Neural progenitor cell (in vitro differentiated cells): Measurements from ENCODE around the gene ADGRE2. TPM values are rescaled to one million over a fixed set of nuclear protein-coding genes. Genes with fewer than 3 reads are reported as not detected.

Experiments used
- DNase-seq: peaks from one replicate; pipeline ENCODE4 v3.0.0-alpha.2; 2016; ENCODE audit warnings: low spot score
- H2AFZ ChIP-seq: fragments of 200-600 bp; sonication (generic); replicated peaks from 2 replicates; pipeline ENCODE4 v1.6.1; 2016; ENCODE audit warnings: antibody characterized with exemption
- H3F3A ChIP-seq: fragments of 200-600 bp; sonication (generic); 2 replicates; pipeline ENCODE4 v1.6.1; 2016; ENCODE audit warnings: antibody characterized with exemption, low read depth
- H3K27ac ChIP-seq: fragments of 200-600 bp; sonication (generic); 2 replicates; pipeline ENCODE4 v1.5.1; 2016; ENCODE audit warnings: mild to moderate bottlenecking
- H3K27me3 ChIP-seq: fragments of 200-600 bp; sonication (generic); 2 replicates; pipeline ENCODE4 v1.6.1; 2016; ENCODE audit warnings: mild to moderate bottlenecking, moderate library complexity
- H3K36me3 ChIP-seq: fragments of 200-600 bp; sonication (generic); 2 replicates; pipeline ENCODE4 v1.5.1; 2016
- H3K4me1 ChIP-seq: fragments of 200-600 bp; sonication (generic); 2 replicates; pipeline ENCODE4 v1.6.1; 2016; ENCODE audit warnings: mixed run types
- H3K4me2 ChIP-seq: fragments of 200-600 bp; sonication (generic); 2 replicates; pipeline ENCODE4 v1.6.1; 2016
- H3K4me3 ChIP-seq: fragments of 200-600 bp; sonication (generic); 2 replicates; pipeline ENCODE4 v1.5.1; 2016
- H3K79me2 ChIP-seq: fragments of 200-600 bp; sonication (generic); 2 replicates; pipeline ENCODE4 v1.6.1; 2016; ENCODE audit warnings: low read depth
- H3K9ac ChIP-seq: fragments of 200-600 bp; sonication (generic); 2 replicates; pipeline ENCODE4 v1.6.1; 2016
- H3K9me3 ChIP-seq: fragments of 200-600 bp; sonication (generic); 2 replicates; pipeline ENCODE4 v1.5.1; 2016; ENCODE audit warnings: low read depth
- H4K20me1 ChIP-seq: fragments of 200-600 bp; sonication (generic); 2 replicates; pipeline ENCODE4 v1.6.1; 2016; ENCODE audit warnings: low read depth
- H3K27ac Mint-ChIP-seq: 3 replicates; pipeline ENCODE4 v1.8.0; 2021; ENCODE audit warnings: mixed read lengths
- H3K27me3 Mint-ChIP-seq: 2 replicates; pipeline ENCODE4 v1.8.0; 2022; ENCODE audit warnings: low read depth, mild to moderate bottlenecking, inconsistent platforms, moderate library complexity, mixed read lengths; ENCODE audit not compliant: insufficient read depth
- H3K36me3 Mint-ChIP-seq: 3 replicates; pipeline ENCODE4 v1.8.0; 2021; ENCODE audit warnings: mixed read lengths
- H3K4me1 Mint-ChIP-seq: 3 replicates; pipeline ENCODE4 v1.8.0; 2021; ENCODE audit warnings: mixed read lengths
- H3K4me3 Mint-ChIP-seq: 3 replicates; pipeline ENCODE4 v1.8.0; 2021; ENCODE audit warnings: mild to moderate bottlenecking, moderate library complexity, mixed read lengths
- H3K9me3 Mint-ChIP-seq: 3 replicates; pipeline ENCODE4 v1.8.0; 2020; ENCODE audit warnings: mixed read lengths
- EZH2 ChIP-seq: fragments of 200-600 bp; sonication (generic); IDR thresholded peaks from 2 replicates; pipeline ENCODE4 v1.6.1; 2017; ENCODE audit warnings: antibody characterized with exemption, mild to moderate bottlenecking, moderate library complexity
- EZH2phosphoT487 ChIP-seq: fragments of 200-600 bp; sonication (generic); IDR thresholded peaks from 2 replicates; pipeline ENCODE4 v1.6.1; 2017; ENCODE audit warnings: antibody characterized with exemption
- total RNA-seq: library from RNA; depleted of rRNA; stranded (reverse); fragments of >200 nt; gene quantifications from 2 replicates; pipeline ENCODE4 v1.2.3, GENCODE V29; 2015; ENCODE audit warnings: low replicate concordance
- TF ChIP-seq, protein P1 (sequence below): fragments of 200-600 bp; sonication (generic); IDR thresholded peaks from 2 replicates; pipeline ENCODE4 v1.5.1; 2017; ENCODE audit warnings: antibody characterized with exemption, mild to moderate bottlenecking

The ADGRE2 gene
- total RNA-seq, 1 donor from 2014 or later = 0.28 TPM

DNA sequence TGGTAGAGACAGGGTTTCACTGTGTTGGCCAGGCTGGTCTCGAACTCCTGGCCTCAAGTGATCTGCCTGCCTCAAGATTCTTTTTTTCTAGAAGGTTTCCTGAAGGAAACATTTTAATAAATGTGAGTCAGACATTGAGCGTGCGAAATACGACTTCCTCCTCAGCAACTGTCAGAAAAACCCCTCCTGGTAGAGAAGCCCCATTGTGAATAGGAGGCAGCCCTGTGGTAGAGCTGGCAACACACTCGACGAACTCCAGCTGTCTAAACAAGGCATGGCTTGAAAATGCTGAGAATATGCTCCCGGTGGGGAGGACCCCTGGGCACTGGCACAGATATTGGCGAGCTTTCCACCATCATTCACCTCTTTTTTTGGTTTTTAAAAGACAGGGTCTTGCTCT is 78.7 kb downstream of the ADGRE2 start:
- peaks cover 2% of the 10 kb centered on the region for H3K27me3 Mint-ChIP-seq

DNA sequence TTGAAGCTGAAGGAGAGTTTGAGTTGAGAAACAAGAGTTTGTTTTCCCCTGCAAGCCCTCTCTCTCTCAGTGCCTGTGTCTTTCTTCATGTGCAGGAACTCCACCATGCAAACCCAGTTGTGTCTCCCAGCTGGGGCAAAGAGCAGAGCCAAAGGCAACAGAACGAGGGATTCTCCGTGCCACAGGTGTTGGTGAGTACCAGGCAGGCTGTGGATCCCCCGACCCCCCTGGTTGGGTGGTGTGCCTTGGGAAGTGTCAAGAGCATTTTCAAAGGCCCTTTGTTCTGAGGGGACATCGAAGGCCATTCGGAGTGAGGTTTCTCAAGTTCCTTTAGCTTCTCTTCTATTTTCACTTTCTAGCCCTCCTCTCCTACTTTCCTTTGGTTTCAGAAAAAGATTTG is 82.9 kb downstream of the ADGRE2 start:
- Histone ChIP-seq H3K27ac (no peak overlapping the region), H3K4me2 (no peak overlapping the region), H3K27me3 (no peaks in the 10 kb centered on the region), H3K4me3 (no peak overlapping the region), H3F3A (peaks cover 2% of the 10 kb centered on the region), H3K9me3 (no peaks in the 10 kb centered on the region), H3K9ac (no peak overlapping the region), H3K4me1 (peaks cover 5% of the 10 kb centered on the region), H2AFZ (no peak overlapping the region), H3K79me2 (peaks cover 8% of the 10 kb centered on the region), H3K36me3 (no peaks in the 10 kb centered on the region), H4K20me1 (no peaks in the 10 kb centered on the region)
- TF ChIP-seq, protein P1, sequence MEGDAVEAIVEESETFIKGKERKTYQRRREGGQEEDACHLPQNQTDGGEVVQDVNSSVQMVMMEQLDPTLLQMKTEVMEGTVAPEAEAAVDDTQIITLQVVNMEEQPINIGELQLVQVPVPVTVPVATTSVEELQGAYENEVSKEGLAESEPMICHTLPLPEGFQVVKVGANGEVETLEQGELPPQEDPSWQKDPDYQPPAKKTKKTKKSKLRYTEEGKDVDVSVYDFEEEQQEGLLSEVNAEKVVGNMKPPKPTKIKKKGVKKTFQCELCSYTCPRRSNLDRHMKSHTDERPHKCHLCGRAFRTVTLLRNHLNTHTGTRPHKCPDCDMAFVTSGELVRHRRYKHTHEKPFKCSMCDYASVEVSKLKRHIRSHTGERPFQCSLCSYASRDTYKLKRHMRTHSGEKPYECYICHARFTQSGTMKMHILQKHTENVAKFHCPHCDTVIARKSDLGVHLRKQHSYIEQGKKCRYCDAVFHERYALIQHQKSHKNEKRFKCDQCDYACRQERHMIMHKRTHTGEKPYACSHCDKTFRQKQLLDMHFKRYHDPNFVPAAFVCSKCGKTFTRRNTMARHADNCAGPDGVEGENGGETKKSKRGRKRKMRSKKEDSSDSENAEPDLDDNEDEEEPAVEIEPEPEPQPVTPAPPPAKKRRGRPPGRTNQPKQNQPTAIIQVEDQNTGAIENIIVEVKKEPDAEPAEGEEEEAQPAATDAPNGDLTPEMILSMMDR = no peak
- TF ChIP-seq EZH2 (no peak), EZH2phosphoT487 (no peak)
- DNase-seq = no peak
- H3K36me3 Mint-ChIP-seq = peaks cover 13% of the 10 kb centered on the region
- peaks cover 8% of the 10 kb centered on the region for H3K4me1 Mint-ChIP-seq
- peaks cover 5% of the 10 kb centered on the region for H3K27me3 Mint-ChIP-seq
- H3K9me3 Mint-ChIP-seq = no peaks in the 10 kb centered on the region
- no peak overlapping the region for H3K27ac Mint-ChIP-seq
- no peak overlapping the region for H3K4me3 Mint-ChIP-seq

More for the DNA sequence above, 78.7 kb downstream of the ADGRE2 start:
- Histone ChIP-seq H3K27me3 (no peaks in the 10 kb centered on the region), H3K4me2 (no peak overlapping the region), H4K20me1 (no peaks in the 10 kb centered on the region), H3F3A (no peaks in the 10 kb centered on the region), H3K27ac (no peak overlapping the region), H3K9ac (no peak overlapping the region), H3K79me2 (no peaks in the 10 kb centered on the region), H3K4me3 (no peak overlapping the region), H3K9me3 (no peaks in the 10 kb centered on the region), H2AFZ (no peak overlapping the region), H3K4me1 (no peaks in the 10 kb centered on the region), H3K36me3 (no peaks in the 10 kb centered on the region)
- Mint-ChIP-seq H3K4me3 (no peak overlapping the region), H3K9me3 (peaks cover 7% of the 10 kb centered on the region), H3K36me3 (peaks cover 38% of the 10 kb centered on the region), H3K4me1 (no peaks in the 10 kb centered on the region), H3K27ac (no peak overlapping the region)
- TF ChIP-seq, protein P1 = no peak
- no peak for TF ChIP-seq EZH2
- no peak for DNase-seq

DNA sequence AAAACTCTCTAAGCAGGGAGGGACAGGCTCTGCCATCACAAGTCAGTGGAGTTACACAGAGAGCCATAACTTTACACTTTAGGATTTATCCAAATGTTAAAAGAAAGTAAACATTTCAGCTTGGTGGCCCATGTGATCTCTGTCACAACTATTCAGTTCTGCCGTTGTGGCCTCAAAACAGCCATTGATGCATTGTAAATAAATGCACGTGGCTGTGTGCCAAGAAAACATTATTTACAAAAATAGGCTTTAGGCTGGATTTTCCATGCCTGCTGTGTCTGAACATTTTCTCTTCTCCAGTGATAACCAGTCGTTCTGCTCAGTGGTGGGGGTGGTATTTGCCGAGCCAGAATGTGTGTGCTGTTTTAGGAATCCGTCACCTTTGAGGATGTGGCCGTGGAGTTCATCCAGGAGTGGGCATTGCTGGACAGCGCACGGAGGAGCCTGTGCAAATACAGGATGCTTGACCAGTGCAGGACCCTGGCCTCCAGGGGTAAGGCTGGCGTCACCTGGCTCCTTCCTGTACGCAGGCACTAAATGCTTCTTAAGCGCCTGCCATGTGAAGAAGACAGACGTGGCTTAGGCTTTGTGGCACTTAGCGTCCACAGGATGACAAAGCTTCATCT is 83.6 kb downstream of the ADGRE2 start:
- H3K4me1 Mint-ChIP-seq = peaks cover 9% of the 10 kb centered on the region
- H3K4me1 ChIP-seq = peaks cover 5% of the 10 kb centered on the region
- no peaks in the 10 kb centered on the region for H3K27me3 ChIP-seq
- H3K27ac Mint-ChIP-seq = no peak overlapping the region
- H3K4me3 Mint-ChIP-seq = no peak overlapping the region
- no peaks in the 10 kb centered on the region for H4K20me1 ChIP-seq
- no peak overlapping the region for H3K9ac ChIP-seq
- no peak overlapping the region for H3K4me2 ChIP-seq
- peaks cover 5% of the 10 kb centered on the region for H3K27me3 Mint-ChIP-seq
- peaks cover 8% of the 10 kb centered on the region for H3K79me2 ChIP-seq
- H3K9me3 Mint-ChIP-seq = no peaks in the 10 kb centered on the region
- no peaks in the 10 kb centered on the region for H3K9me3 ChIP-seq
- peaks cover 11% of the 10 kb centered on the region for H3K36me3 Mint-ChIP-seq
- no peak overlapping the region for H3K27ac ChIP-seq
- no peak overlapping the region for H3K4me3 ChIP-seq
- H3F3A ChIP-seq = peaks cover 9% of the 10 kb centered on the region
- H2AFZ ChIP-seq = no peak overlapping the region
- TF ChIP-seq EZH2 (no peak), EZH2phosphoT487 (no peak)
- TF ChIP-seq, protein P1 = no peak
- no peak for DNase-seq
- no peaks in the 10 kb centered on the region for H3K36me3 ChIP-seq
